GM12878 (cell line): Measurements from ENCODE around the gene MAP4K4. TPM values are rescaled to one million over a fixed set of nuclear protein-coding genes. Genes with fewer than 3 reads are reported as not detected.

Experiments
- IKZF2 ChIP-seq, 2 experiments: fragments of 450-650 bp; IDR thresholded peaks; 2 replicates each; pipeline ENCODE4 v1.6.1; 2017; ENCODE audit warnings: mild to moderate bottlenecking in 2 of 2, moderate library complexity in 2 of 2
- MTA3 ChIP-seq: IDR thresholded peaks from 2 replicates; pipeline ENCODE4 v1.6.1; 2012; ENCODE audit warnings: low read length, inconsistent platforms, borderline replicate concordance
- POLR2AphosphoS2 ChIP-seq: IDR thresholded peaks from 2 replicates; pipeline ENCODE4 v1.6.1; 2011; ENCODE audit warnings: low read depth, mild to moderate bottlenecking, low read length, improper control_type of control experiment, moderate library complexity
- POU2F2 ChIP-seq: IDR thresholded peaks from 3 replicates; pipeline ENCODE4 v1.6.1; 2011; ENCODE audit warnings: low read depth, mild to moderate bottlenecking, low read length, borderline replicate concordance
- SIX5 ChIP-seq: IDR thresholded peaks from 2 replicates; pipeline ENCODE4 v1.6.1; 2011; ENCODE audit warnings: mild to moderate bottlenecking, low read depth, low read length, moderate library complexity; ENCODE audit not compliant: severe bottlenecking
- SMC3 ChIP-seq: IDR thresholded peaks from 2 replicates; pipeline ENCODE4 v1.6.1; 2011; ENCODE audit warnings: low read length, improper control_type of control experiment, borderline replicate concordance
- SREBF1 ChIP-seq: IDR thresholded peaks from 2 replicates; pipeline ENCODE4 v1.6.1; 2012; ENCODE audit warnings: mild to moderate bottlenecking, low read length
- SRF ChIP-seq, 2 experiments: IDR thresholded peaks; 2 replicates each; pipeline ENCODE4 v1.6.1; 2011; ENCODE audit warnings: low read depth in 2 of 2, low read length in 2 of 2, mild to moderate bottlenecking in 1 of 2, moderate library complexity in 1 of 2
- ZBED1 ChIP-seq: IDR thresholded peaks from 2 replicates; pipeline ENCODE4 v1.6.1; 2016; ENCODE audit warnings: borderline replicate concordance
- ZNF687 ChIP-seq: fragments of 450-650 bp; IDR thresholded peaks from 2 replicates; pipeline ENCODE4 v1.6.1; 2017; ENCODE audit warnings: mild to moderate bottlenecking, moderate library complexity
- polyA plus RNA-seq, 11 experiments: library from polyadenylated mRNA; depleted of rRNA in 4 of 11; unstranded in 6 of 11; stranded (reverse) in 5 of 11; fragments of >200 nt; fragmentation: Nextera tagmentation in 4 of 11; fragmentation: Illumina TruSeq in 1 of 11; extraction: Ambion mirVana in 4 of 11; extraction: Trizol in 1 of 11; gene quantifications; 1 replicate in 1 of 11; 2 replicates in 10 of 11; pipeline versions ENCODE4 v1.2.1 to v1.2.3, GENCODE V29; 2011 to 2016; ENCODE audit warnings: inconsistent platforms in 2 of 11, missing spikeins in 2 of 11, low read depth in 1 of 11
- total RNA-seq, 4 experiments: library from RNA; depleted of rRNA in 3 of 4; stranded (reverse); fragments of >200 nt in 3 of 4; fragmentation: Illumina TruSeq in 1 of 4; extraction: Trizol in 1 of 4; gene quantifications; 2 replicates each; pipeline versions ENCODE4 v1.2.1 to v1.2.3, GENCODE V29; 2013 to 2021
- TF ChIP-seq, protein P1 (sequence below): fragments of 450-650 bp; IDR thresholded peaks from 2 replicates; pipeline ENCODE4 v1.6.1; 2017; ENCODE audit warnings: mild to moderate bottlenecking, moderate library complexity
- TF ChIP-seq, protein P2 (sequence below): IDR thresholded peaks from 2 replicates; pipeline ENCODE4 v1.6.1; 2012; ENCODE audit warnings: low read depth, low read length, improper control_type of control experiment
- TF ChIP-seq, protein P3 (sequence below): fragments of 450-650 bp; IDR thresholded peaks from 2 replicates; pipeline ENCODE4 v1.6.1; 2017; ENCODE audit warnings: borderline replicate concordance
- TF ChIP-seq, protein P4 (sequence below): IDR thresholded peaks from 2 replicates; pipeline ENCODE4 v1.6.1; 2011; ENCODE audit warnings: borderline replicate concordance, low read depth, mild to moderate bottlenecking, moderate library complexity, mixed read lengths, low read length; ENCODE audit not compliant: insufficient read depth; ENCODE audit errors: extremely low read length
- TF ChIP-seq, protein P5 (sequence below): IDR thresholded peaks from 2 replicates; pipeline ENCODE4 v1.6.1; 2012; ENCODE audit warnings: low read depth, low read length, improper control_type of control experiment

MAP4K4 gene
- total and polyA plus RNA-seq, 10 of the 15 experiments (the other 5 are each of a cell fraction or from before 2014, with no cell fraction given): 1.9 to 50.4 (median 9.7) TPM

DNA sequence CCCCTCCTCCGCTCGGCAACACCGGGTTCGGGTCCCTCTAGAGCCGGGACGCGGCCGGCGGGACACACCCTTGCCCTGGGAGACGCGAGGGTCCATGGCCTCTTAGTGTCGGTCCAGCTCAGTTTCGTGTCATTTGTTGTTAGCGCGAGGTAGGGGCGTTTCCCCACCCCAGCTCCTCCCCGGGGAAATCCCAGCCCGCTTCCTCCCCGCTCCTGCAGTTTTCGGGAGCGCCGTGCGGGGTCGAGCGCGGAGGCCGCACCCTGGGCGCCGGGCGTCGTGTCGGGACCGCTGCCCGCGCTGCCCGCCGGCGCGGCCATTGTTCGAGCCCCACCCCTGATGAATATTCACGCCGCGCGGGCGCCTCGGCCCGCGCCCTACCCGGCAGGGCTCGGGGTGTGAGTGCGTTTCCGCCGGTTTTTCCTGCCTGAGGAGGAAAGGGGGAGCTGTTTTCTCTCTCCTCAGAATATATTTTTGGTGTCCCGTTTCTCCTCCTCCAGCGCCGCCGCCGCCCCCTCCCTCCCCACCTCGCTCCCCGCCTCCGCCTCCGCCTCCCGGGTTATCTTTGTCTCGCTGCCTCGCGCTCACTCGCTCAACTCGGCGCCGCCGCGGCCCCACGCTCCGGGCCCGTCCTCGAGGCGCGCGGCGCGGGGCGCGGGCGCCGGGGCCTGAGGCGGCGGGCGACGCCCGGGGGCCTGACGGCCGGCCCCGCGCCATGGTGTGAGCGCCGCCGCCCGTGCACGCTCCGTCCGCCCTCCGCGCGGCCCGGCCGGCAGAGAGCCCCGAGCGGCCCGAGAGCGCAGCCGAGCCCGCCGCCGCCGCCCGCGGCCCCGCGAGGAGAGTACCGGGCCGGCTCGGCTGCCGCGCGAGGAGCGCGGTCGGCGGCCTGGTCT, at the start of gene MAP4K4 (continued):
- TF ChIP-seq, protein P1, sequence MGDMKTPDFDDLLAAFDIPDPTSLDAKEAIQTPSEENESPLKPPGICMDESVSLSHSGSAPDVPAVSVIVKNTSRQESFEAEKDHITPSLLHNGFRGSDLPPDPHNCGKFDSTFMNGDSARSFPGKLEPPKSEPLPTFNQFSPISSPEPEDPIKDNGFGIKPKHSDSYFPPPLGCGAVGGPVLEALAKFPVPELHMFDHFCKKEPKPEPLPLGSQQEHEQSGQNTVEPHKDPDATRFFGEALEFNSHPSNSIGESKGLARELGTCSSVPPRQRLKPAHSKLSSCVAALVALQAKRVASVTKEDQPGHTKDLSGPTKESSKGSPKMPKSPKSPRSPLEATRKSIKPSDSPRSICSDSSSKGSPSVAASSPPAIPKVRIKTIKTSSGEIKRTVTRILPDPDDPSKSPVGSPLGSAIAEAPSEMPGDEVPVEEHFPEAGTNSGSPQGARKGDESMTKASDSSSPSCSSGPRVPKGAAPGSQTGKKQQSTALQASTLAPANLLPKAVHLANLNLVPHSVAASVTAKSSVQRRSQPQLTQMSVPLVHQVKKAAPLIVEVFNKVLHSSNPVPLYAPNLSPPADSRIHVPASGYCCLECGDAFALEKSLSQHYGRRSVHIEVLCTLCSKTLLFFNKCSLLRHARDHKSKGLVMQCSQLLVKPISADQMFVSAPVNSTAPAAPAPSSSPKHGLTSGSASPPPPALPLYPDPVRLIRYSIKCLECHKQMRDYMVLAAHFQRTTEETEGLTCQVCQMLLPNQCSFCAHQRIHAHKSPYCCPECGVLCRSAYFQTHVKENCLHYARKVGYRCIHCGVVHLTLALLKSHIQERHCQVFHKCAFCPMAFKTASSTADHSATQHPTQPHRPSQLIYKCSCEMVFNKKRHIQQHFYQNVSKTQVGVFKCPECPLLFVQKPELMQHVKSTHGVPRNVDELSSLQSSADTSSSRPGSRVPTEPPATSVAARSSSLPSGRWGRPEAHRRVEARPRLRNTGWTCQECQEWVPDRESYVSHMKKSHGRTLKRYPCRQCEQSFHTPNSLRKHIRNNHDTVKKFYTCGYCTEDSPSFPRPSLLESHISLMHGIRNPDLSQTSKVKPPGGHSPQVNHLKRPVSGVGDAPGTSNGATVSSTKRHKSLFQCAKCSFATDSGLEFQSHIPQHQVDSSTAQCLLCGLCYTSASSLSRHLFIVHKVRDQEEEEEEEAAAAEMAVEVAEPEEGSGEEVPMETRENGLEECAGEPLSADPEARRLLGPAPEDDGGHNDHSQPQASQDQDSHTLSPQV: no peak
- TF ChIP-seq, protein P2, sequence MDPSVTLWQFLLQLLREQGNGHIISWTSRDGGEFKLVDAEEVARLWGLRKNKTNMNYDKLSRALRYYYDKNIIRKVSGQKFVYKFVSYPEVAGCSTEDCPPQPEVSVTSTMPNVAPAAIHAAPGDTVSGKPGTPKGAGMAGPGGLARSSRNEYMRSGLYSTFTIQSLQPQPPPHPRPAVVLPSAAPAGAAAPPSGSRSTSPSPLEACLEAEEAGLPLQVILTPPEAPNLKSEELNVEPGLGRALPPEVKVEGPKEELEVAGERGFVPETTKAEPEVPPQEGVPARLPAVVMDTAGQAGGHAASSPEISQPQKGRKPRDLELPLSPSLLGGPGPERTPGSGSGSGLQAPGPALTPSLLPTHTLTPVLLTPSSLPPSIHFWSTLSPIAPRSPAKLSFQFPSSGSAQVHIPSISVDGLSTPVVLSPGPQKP: no peak
- TF ChIP-seq, protein P3, sequence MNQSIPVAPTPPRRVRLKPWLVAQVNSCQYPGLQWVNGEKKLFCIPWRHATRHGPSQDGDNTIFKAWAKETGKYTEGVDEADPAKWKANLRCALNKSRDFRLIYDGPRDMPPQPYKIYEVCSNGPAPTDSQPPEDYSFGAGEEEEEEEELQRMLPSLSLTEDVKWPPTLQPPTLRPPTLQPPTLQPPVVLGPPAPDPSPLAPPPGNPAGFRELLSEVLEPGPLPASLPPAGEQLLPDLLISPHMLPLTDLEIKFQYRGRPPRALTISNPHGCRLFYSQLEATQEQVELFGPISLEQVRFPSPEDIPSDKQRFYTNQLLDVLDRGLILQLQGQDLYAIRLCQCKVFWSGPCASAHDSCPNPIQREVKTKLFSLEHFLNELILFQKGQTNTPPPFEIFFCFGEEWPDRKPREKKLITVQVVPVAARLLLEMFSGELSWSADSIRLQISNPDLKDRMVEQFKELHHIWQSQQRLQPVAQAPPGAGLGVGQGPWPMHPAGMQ: no peak
- TF ChIP-seq ZNF687 (peak; percentile 60), POU2F2 (0 out of 3 replicates have a peak, but pooled peaks have one; percentile 36), SMC3 (no peak), MTA3 (no peak), POLR2AphosphoS2 (no peak), IKZF2 (IDR thresholded peaks at IDR 0.05) (peak in 1 of 2 experiments; percentile 29; a peak in 1 of 4 replicates), SIX5 (no peak), ZBED1 (no peak), SRF (IDR thresholded peaks at IDR 0.05; ENCODE audit: low read depth in 2 of 2, low read length in 2 of 2) (no peak), SREBF1 (no peak)
- TF ChIP-seq, protein P4, sequence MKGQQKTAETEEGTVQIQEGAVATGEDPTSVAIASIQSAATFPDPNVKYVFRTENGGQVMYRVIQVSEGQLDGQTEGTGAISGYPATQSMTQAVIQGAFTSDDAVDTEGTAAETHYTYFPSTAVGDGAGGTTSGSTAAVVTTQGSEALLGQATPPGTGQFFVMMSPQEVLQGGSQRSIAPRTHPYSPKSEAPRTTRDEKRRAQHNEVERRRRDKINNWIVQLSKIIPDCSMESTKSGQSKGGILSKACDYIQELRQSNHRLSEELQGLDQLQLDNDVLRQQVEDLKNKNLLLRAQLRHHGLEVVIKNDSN: no peak
- TF ChIP-seq, protein P5, sequence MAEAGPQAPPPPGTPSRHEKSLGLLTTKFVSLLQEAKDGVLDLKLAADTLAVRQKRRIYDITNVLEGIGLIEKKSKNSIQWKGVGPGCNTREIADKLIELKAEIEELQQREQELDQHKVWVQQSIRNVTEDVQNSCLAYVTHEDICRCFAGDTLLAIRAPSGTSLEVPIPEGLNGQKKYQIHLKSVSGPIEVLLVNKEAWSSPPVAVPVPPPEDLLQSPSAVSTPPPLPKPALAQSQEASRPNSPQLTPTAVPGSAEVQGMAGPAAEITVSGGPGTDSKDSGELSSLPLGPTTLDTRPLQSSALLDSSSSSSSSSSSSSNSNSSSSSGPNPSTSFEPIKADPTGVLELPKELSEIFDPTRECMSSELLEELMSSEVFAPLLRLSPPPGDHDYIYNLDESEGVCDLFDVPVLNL: no peak
